Medulla oblongata (tissue), 1 donor: ENCODE results near the gene RBM22.
A peak's percentile ranks its signal among the peaks of the same experiment; 100 is the strongest.

Experiments
- DNase-seq: peaks from one replicate; pipeline ENCODE4 v3.0.0-alpha.2; 2015; ENCODE audit errors: extremely low spot score

The RBM22 gene

GRCh38 chr5:150651924-150652671 is 48.8 kb downstream of the RBM22 start:
- no peak for DNase-seq

GRCh38 chr5:150651382-150651781 is 49.5 kb downstream of the RBM22 start:
- no peak for DNase-seq

- DNase-seq: no peak
Observed at GRCh38 chr5:150650021-150651006, 50.5 kb downstream of the RBM22 start.

- no peak for DNase-seq
Observed at GRCh38 chr5:150649108-150650020, 51.5 kb downstream of the RBM22 start.

- DNase-seq: no peak
Observed at GRCh38 chr5:150648294-150649107, 52.4 kb downstream of the RBM22 start.

DNA sequence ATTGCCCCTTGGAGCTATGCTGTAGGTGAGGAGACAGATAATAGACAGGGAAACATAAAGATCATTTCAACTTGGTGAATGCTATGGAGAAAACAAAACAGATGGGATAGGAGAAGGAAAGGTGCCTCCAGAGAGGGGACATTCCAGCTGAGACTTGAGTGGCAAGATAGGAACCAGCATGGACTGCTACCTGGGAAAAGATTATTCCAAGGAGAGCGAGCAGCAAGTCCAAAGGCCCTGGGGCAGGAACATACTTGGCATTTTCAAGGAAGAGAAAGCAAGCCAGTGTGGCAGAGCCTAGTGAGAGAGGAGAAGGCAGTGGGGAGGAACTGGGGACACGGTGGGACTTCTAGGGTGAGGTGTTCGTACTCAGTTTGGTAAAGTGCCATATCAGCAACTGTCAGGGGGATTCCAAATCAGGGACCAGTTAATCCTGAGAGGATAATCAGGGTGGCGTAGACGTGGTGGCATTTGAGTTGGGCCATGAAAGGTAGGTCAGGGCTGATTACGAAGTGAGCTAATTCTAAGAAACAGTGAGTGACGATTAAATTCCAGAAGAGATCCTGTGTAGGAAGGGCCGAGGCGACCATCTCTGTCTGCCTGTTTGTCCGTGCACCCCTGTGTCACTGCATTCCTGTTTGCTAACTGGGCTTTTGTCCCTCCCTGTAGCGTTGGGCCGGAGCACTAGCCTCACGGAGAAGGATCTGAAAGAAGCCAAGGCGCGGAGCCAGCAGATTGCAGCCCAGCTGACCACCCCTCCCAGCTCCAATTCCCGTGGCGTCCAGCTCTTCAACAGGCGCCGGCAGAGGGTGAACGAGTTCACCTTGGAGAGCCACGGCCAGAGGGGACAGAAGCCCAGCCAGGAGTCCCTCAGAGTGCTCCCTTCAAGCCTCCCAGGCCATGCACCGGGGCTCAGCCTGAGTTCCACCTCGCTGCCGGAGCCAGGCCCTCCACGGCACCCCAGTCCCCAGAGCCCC is 53.3 kb downstream of the RBM22 start:
- peak; percentile 45 for DNase-seq

DNA sequence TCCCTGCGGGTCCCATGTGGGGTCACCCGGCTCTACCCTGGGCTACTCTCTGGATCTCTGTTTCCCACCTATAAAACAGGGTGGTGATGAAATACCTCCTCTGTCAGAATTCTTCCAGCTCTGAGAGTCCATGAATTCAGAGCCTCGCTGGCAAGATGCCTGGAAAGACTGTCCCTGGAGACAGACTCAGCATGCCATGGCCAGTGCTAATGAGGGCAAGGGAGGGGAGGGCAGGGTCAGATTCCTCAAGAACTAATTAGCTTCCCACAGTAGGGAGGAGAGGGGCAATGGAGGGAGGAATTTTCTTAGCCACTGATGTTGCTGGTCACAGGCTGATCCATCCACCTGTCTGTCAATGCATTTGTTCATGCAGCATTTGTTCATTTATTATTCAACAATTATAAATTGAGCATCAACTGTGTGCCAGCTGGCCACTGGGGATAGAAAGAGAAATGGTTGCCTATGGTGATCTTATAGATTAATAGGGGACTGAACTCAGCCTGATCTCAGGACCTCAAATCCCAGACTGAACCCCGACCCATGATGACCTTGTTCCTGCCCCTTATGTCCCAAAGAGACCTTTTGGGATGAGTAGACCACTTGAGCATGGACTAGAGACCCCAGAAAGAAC is 55.7 kb downstream of the RBM22 start:
- peak; percentile 65 for DNase-seq

- DNase-seq: no peak
Observed at GRCh38 chr5:150644514-150644913, 56.3 kb downstream of the RBM22 start.

GRCh38 chr5:150644058-150644457 is 56.8 kb downstream of the RBM22 start:
- DNase-seq: no peak

DNA sequence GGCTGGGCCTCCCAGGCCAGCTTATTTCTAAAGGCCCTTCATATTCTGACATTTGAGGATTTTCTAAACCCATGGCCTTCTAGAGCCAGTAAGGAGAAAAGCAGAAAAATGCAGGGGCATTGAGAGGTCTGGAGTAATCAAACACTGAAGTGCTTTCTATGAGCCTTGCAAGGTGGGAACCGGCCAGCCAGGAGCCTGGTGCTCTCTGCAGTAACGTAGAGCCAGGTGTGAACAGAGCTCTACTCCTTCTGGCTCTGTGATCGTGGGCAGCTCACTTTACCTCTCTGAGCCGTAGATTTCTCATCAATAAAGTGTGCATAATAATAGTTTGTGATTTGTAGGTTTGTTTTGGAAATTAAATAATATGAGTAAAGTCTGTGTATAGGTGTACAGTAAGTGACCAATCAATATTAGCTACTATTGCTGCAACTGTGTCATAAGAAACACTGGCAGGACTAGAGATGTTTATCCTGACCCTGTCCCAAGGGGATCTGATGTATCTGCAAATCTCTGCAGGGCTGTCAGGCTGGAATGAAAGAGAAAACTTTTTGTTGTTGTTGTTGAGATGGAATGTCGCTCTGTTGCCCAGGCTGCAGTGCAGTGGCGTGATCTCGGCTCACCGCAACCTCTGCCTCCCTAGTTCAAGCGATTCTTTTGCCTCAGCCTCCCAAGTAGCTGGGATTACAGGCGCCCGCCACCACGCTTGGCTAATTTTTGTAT is 57.7 kb downstream of the RBM22 start:
- no peak for DNase-seq

DNA sequence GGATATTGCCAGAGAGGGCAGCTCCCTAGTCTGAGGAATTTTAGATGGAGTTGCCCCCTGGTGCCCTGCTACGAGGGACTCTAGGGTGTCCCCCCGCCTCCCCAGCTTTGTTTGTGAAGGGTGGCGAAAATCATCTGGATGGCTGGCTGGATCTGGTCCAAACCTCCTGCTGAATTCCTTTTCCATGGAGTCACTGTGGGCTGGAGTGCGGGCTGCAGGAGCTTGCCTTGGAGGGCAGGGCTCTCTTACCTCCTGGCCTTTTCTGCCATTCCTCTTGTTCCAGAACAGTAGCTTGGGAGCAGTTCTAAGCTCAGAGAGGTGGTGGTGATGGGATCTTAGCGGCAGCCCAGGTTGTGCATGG is 58.3 kb downstream of the RBM22 start:
- no peak for DNase-seq

DNA sequence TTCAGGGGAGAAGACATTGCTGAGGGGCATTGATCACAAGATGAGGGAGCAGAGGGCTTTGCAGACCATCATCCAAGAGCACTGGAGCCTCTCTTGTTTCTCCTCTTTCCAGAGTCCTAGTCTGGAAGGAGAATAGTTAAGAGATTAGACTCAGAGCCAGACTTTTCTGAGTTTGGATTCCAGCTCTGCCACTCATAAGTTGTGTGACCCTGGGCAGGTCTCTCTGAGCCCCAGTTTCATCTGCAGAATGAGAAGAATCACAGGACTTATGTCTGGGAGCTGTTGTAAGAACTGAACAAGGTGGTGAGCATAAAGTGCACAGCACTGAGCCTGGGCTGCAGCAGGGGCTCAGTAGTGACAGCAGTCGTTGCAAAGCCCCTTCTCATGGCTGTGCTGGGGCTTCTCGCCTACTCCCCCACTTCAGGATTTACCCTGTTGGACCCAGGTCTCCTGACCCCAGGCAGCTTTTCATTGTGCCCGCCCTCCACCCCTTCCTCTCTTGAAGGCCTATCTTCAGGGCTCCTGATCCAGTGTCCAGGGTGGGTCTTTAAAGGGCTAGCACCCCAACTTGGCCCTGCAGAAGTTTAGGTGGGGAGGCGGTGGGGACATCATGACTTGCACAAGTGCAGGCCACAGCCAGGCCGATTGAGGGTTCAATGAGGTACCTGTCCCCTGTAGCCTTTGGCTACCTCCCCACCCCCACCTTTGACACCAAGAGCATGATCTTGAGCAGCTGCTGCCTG is 58.9 kb downstream of the RBM22 start:
- DNase-seq: no peak

DNA sequence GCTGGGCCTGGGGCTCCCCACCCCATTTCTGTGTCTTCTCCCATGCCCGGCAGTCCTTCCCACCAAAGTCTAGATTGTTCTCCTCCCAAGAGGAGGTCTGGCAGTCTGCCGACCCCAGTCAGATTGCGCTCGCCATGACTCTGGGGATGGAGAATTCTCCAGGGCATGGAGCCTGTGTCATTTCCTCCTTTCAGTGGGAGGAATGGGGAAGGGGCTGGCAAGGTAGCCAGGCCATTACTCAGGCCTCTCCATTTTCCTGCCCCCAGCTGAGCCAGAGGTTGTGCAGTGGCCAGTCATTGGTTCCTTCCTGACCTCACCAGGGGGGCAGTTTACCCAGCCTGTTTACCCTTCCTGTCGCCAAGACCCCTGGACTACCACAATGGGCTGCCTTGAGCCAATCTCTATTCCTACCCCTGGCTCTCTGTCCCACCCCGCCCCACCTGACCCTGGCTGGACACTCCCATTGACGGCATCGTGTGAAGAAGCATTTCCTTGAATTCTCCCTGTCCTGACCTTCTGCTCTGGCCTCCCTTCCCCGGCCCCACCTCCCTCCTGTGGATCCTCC is 59.8 kb downstream of the RBM22 start:
- DNase-seq: no peak
